ENCODE measurements around the gene FST. TPM values are rescaled to one million over a fixed set of nuclear protein-coding genes. Genes with fewer than 3 reads are reported as not detected.

FST gene
- total RNA-seq (1 to 10 TPM; 2.0 to 3.9 TPM), polyA plus RNA-seq (1 to 10 TPM; 1.5 to 3.2 TPM)
- long read RNA-seq, donor 1, partial matches to known transcripts, result 0 of 1 reads
- long read RNA-seq, donor 1, other reads (novel, unspliced or antisense), result 0 of 1 reads
- long read RNA-seq, donor 2, partial matches to known transcripts, result 0 of 3 reads
- long read RNA-seq, donor 2, other reads (novel, unspliced or antisense), result 0 of 3 reads
- long read RNA-seq, donor 3, result 0 reads
- long read RNA-seq, donor 4, result 0 reads
- long read RNA-seq, donor 5, partial matches to known transcripts, result 0 of 1 reads
- long read RNA-seq, donor 5, other reads (novel, unspliced or antisense), result 0 of 1 reads

DNA sequence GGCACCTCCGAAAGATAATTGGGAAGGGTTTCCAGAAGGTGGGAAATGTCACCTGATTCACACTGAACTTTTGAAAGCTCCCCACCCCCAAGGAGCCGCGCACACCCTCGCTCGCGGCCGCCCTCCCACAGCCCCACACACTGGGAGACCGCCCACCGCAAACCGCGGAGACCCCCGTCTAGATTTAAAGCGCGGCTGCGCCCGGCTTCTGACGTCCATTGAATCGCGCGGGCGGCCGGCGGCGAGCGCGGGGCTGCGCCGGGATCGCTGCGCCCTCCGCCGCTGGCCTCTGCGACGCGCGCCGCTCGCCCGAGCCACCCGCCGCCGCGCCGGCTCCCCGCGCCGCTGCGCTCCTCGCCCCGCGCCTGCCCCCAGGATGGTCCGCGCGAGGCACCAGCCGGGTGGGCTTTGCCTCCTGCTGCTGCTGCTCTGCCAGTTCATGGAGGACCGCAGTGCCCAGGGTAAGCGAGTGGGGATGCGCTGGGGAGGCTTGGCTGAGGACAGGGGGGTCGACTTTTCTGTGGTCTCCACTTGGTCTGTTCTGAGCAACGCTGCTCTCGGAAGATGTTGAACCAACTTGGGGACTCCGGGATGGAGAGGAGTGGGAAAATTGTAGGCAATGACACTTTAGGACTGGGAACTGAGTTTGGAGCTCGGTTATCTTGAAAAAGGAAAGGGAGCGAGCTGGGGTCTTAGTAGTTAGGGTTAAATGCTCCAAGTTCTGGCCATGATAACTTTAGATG, at the start of gene FST:
Gene FST, plus strand, starts transcription at position 214 of the 743 bp plus-strand sequence. Its CDS starts 163 bp downstream, at position 377.
- H3K4me1 ChIP-seq (ENCODE audit: control insufficient read depth in 5 of 5, insufficient read depth in 5 of 5, low read length in 5 of 5), result peaks cover 0 to 24% (median 3%) of the 10 kb centered on the region in 5 donors
- DNase-seq (peak; percentile 32 to 57 (median 50)), ATAC-seq (ENCODE audit: insufficient read depth, low FRiP score) (no peak)
- TF ChIP-seq, protein P1, sequence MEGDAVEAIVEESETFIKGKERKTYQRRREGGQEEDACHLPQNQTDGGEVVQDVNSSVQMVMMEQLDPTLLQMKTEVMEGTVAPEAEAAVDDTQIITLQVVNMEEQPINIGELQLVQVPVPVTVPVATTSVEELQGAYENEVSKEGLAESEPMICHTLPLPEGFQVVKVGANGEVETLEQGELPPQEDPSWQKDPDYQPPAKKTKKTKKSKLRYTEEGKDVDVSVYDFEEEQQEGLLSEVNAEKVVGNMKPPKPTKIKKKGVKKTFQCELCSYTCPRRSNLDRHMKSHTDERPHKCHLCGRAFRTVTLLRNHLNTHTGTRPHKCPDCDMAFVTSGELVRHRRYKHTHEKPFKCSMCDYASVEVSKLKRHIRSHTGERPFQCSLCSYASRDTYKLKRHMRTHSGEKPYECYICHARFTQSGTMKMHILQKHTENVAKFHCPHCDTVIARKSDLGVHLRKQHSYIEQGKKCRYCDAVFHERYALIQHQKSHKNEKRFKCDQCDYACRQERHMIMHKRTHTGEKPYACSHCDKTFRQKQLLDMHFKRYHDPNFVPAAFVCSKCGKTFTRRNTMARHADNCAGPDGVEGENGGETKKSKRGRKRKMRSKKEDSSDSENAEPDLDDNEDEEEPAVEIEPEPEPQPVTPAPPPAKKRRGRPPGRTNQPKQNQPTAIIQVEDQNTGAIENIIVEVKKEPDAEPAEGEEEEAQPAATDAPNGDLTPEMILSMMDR (IDR thresholded peaks at IDR 0.05; ENCODE audit: control extremely low read depth, extremely low read depth), result no peak
- H3K27me3 ChIP-seq (ENCODE audit: control insufficient read depth in 3 of 3, insufficient read depth in 3 of 3, low read length in 2 of 3), result peaks cover 0 to 39% (median 18%) of the 10 kb centered on the region in 3 donors
- peak within 1 kb of the TSS; percentile 21 to 38 for H3K9ac ChIP-seq (ENCODE audit: insufficient read depth in 1 of 2, low read length in 2 of 2)
- peak within 1 kb of the TSS in 1 of 2 donors; percentile 52 for H3K27ac ChIP-seq (ENCODE audit: low read depth in 1 of 2, low read length in 1 of 2)
- no peaks in the 10 kb centered on the region for H3K9me3 ChIP-seq (ENCODE audit: control insufficient read depth in 4 of 4, insufficient read depth in 3 of 4, low read length in 3 of 4)
- 1% methylated on average over 63 to 64 of the region's 64 CpGs for WGBS, 2 donors
- no peaks in the 10 kb centered on the region for H3K36me3 ChIP-seq (ENCODE audit: control insufficient read depth in 4 of 4, insufficient read depth in 4 of 4, low read length in 4 of 4)
- peak within 1 kb of the TSS; percentile 49 for H3K4me3 ChIP-seq

GRCh38 chr5:53431665-53432064, 48.8 kb upstream of the FST start:
- 88 to 90% methylated on average over 6 of the region's 6 CpGs for WGBS, 2 donors
- Histone ChIP-seq H3K4me3 (no peak overlapping the region), H3K9ac (ENCODE audit: insufficient read depth in 1 of 2, low read length in 2 of 2) (no peak overlapping the region), H3K36me3 (ENCODE audit: control insufficient read depth in 4 of 4, insufficient read depth in 4 of 4, low read length in 4 of 4) (no peaks in the 10 kb centered on the region), H3K4me1 (ENCODE audit: control insufficient read depth in 5 of 5, insufficient read depth in 5 of 5, low read length in 5 of 5) (no peaks in the 10 kb centered on the region), H3K27me3 (ENCODE audit: control insufficient read depth in 3 of 3, insufficient read depth in 3 of 3, low read length in 2 of 3) (peaks cover 0 to 3% (median 0%) of the 10 kb centered on the region in 3 donors), H3K9me3 (ENCODE audit: control insufficient read depth in 4 of 4, insufficient read depth in 3 of 4, low read length in 3 of 4) (no peaks in the 10 kb centered on the region), H3K27ac (ENCODE audit: low read depth in 1 of 2, low read length in 1 of 2) (no peak overlapping the region)
- ATAC-seq (ENCODE audit: insufficient read depth, low FRiP score), result no peak
- DNase-seq, result no peak
- TF ChIP-seq, protein P1 (IDR thresholded peaks at IDR 0.05; ENCODE audit: control extremely low read depth, extremely low read depth), result no peak

- ATAC-seq (ENCODE audit: insufficient read depth, low FRiP score), result no peak
- WGBS, 2 donors, result 66 to 67% methylated on average over 1 of the region's 1 CpG
- DNase-seq, result no peak
These were observed 47.4 kb upstream of the FST start for GRCh38 chr5:53433026-53433425.

More at GRCh38 chr5:53433026-53433425, 47.4 kb upstream of the FST start:
- Histone ChIP-seq H3K4me1 (ENCODE audit: control insufficient read depth in 5 of 5, insufficient read depth in 5 of 5, low read length in 5 of 5) (no peaks in the 10 kb centered on the region), H3K27ac (ENCODE audit: low read depth in 1 of 2, low read length in 1 of 2) (no peak overlapping the region), H3K4me3 (no peak overlapping the region), H3K36me3 (ENCODE audit: control insufficient read depth in 4 of 4, insufficient read depth in 4 of 4, low read length in 4 of 4) (no peaks in the 10 kb centered on the region), H3K27me3 (ENCODE audit: control insufficient read depth in 3 of 3, insufficient read depth in 3 of 3, low read length in 2 of 3) (peaks cover 0 to 3% (median 0%) of the 10 kb centered on the region in 3 donors), H3K9ac (ENCODE audit: insufficient read depth in 1 of 2, low read length in 2 of 2) (no peak overlapping the region), H3K9me3 (ENCODE audit: control insufficient read depth in 4 of 4, insufficient read depth in 3 of 4, low read length in 3 of 4) (no peaks in the 10 kb centered on the region)
- TF ChIP-seq, protein P1 (IDR thresholded peaks at IDR 0.05; ENCODE audit: control extremely low read depth, extremely low read depth), result no peak
